Duodenal mucosa (tissue), 2 donors: ENCODE results near the gene KIF3C.
"Not testable (repeated sequence)": the region's sequence is repeated elsewhere in the genome, so short reads cannot be mapped to it uniquely, and the experiment has no call there.

Experiments
- H3K27ac ChIP-seq: one replicate; pipeline ENCODE4 v1.7.0; 2013; ENCODE audit warnings: low read depth, low read length
- H3K27me3 ChIP-seq, 2 donors: one replicate each; pipeline ENCODE4 v1.7.0; 2013; ENCODE audit warnings: low read length in 2 of 2, control low read depth in 1 of 2; ENCODE audit not compliant: insufficient read depth in 2 of 2, control insufficient read depth in 1 of 2
- H3K36me3 ChIP-seq, 2 donors: one replicate each; pipeline ENCODE4 v1.7.0; 2013; ENCODE audit warnings: low read length in 2 of 2, control low read depth in 1 of 2; ENCODE audit not compliant: insufficient read depth in 2 of 2, control insufficient read depth in 1 of 2
- H3K4me1 ChIP-seq, 2 donors: one replicate each; pipeline ENCODE4 v1.7.0; 2013; ENCODE audit warnings: low read length in 2 of 2, control low read depth in 1 of 2; ENCODE audit not compliant: insufficient read depth in 2 of 2, control insufficient read depth in 1 of 2
- H3K4me3 ChIP-seq, 2 donors: one replicate each; pipeline ENCODE4 v1.7.0; 2013; ENCODE audit warnings: low read length in 2 of 2, low read depth in 1 of 2
- H3K9ac ChIP-seq, 2 donors: one replicate each; pipeline ENCODE4 v1.7.0; 2013; ENCODE audit warnings: low read length in 2 of 2, low read depth in 1 of 2
- H3K9me3 ChIP-seq, 2 donors: one replicate each; pipeline ENCODE4 v1.7.0; 2013; ENCODE audit warnings: low read length in 2 of 2, control low read depth in 1 of 2; ENCODE audit not compliant: control insufficient read depth in 1 of 2

KIF3C gene

DNA sequence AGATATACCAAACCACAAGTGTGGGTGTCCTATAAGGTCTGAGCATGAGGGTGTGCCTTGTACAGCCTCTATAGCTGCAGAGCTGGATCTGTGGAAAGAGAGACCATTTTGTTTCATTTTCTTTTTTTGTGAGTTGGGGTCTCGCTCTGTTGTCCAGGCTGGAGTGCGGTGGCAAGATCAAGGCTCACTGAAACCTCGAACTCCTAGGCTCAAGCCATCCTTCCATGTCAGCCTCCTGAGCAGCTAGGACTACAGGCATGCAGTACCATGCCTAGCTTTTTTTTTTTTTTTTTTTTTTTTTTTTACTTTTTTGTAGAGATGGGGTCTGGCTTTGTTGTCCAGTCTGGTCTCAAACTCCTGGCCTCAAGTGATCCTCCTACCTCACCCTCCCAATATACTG, 10.7 kb downstream of the KIF3C start:
- no peaks in the 10 kb centered on the region for H3K36me3 ChIP-seq
- no peak overlapping the region for H3K27ac ChIP-seq
- H3K9me3 ChIP-seq = no peaks in the 10 kb centered on the region
- no peak overlapping the region for H3K4me3 ChIP-seq
- no peaks in the 10 kb centered on the region for H3K4me1 ChIP-seq
- H3K9ac ChIP-seq = no peak overlapping the region
- no peaks in the 10 kb centered on the region for H3K27me3 ChIP-seq

DNA sequence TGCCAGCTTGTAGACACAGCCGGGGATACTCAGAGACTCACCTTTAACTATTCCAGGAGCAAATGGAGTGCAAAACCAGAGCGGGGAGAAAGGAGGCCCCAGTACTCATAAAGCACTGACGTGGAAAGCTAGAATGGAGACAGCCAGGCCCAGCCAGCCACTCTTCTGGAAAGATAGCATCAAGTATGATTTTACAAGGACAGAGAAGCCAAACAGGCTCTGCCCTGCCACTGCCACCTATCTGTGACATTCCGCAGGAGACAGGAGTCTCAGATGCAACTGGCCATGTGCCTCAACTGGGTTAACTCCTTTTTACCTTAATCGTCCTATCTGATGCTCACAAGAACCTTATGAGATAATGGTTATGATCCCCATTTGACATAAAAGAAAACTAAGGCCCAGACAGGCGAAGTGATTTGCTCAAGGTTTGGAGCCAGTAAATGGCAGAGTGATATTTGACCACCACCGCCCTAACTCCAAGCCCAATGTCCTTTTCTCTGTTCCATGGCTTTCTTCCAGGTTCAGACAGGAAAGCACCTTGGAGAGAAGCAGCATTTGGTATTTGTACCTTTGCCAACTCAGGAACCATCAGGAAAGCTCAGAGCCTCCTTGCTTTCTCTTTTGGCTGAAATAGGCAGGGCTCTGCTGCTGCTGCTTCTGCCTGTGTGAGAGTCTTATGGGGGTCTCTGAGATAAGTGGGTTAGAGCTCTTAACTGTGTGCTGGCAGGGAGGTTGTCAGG, 15.6 kb downstream of the KIF3C start:
- Histone ChIP-seq H3K36me3 (no peaks in the 10 kb centered on the region), H3K9me3 (no peaks in the 10 kb centered on the region), H3K4me1 (no peaks in the 10 kb centered on the region), H3K27me3 (no peaks in the 10 kb centered on the region), H3K4me3 (no peak overlapping the region), H3K27ac (no peak overlapping the region), H3K9ac (no peak overlapping the region)

- Histone ChIP-seq H3K9ac (no peak overlapping the region), H3K27ac (no peak overlapping the region), H3K4me1 (peaks cover 0 to 4% of the 10 kb centered on the region in 2 donors), H3K4me3 (no peak overlapping the region), H3K36me3 (no peaks in the 10 kb centered on the region), H3K9me3 (no peaks in the 10 kb centered on the region), H3K27me3 (no peaks in the 10 kb centered on the region)
Measured at GRCh38 chr2:25964891-25965290, 17.4 kb downstream of the KIF3C start.

GRCh38 chr2:25960920-25961319, 21.4 kb downstream of the KIF3C start:
- no peak overlapping the region for H3K9ac ChIP-seq
- H3K4me3 ChIP-seq = no peak overlapping the region
- peaks cover 0 to 4% of the 10 kb centered on the region in 2 donors for H3K4me1 ChIP-seq
- H3K9me3 ChIP-seq = no peaks in the 10 kb centered on the region
- H3K36me3 ChIP-seq = no peaks in the 10 kb centered on the region
- no peaks in the 10 kb centered on the region for H3K27me3 ChIP-seq
- H3K27ac ChIP-seq = no peak overlapping the region

- H3K4me3 ChIP-seq = no peak overlapping the region
- H3K4me1 ChIP-seq = peaks cover 0 to 4% of the 10 kb centered on the region in 2 donors
- H3K27me3 ChIP-seq = no peaks in the 10 kb centered on the region
- H3K27ac ChIP-seq = no peak overlapping the region
- H3K9ac ChIP-seq = no peak overlapping the region
- no peaks in the 10 kb centered on the region for H3K9me3 ChIP-seq
- no peaks in the 10 kb centered on the region for H3K36me3 ChIP-seq
Measured at GRCh38 chr2:25960396-25960795, 21.9 kb downstream of the KIF3C start.

DNA sequence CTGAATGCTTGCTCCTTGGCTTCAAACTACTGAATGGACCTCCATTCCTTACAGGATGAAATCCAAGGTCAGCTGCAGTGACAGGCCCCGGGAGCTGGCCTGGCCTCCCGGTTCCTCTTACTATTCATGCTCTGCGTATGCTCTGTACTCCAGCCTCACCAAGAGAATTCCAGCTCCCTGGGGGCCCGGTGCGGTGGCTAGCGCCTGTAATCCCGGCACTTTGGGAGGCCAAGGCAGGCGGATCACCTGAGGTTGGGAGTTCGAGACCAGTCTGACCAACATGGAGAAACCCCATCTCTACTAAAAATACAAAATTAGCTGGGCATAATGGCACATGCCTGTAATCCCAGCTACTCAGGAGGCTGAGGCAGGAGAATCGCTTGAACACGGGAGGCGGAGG, 23.7 kb downstream of the KIF3C start:
- H3K9me3 ChIP-seq, H3K36me3 ChIP-seq, H3K9ac ChIP-seq, H3K4me3 ChIP-seq, H3K27ac ChIP-seq, H3K4me1 ChIP-seq, H3K27me3 ChIP-seq: not testable (repeated sequence)

- H3K4me3 ChIP-seq = no peak overlapping the region
- H3K4me1 ChIP-seq = peaks cover 0 to 4% of the 10 kb centered on the region in 2 donors
- no peaks in the 10 kb centered on the region for H3K36me3 ChIP-seq
- H3K27ac ChIP-seq = no peak overlapping the region
- H3K27me3 ChIP-seq = no peaks in the 10 kb centered on the region
- H3K9ac ChIP-seq = no peak overlapping the region
- no peaks in the 10 kb centered on the region for H3K9me3 ChIP-seq
Measured at GRCh38 chr2:25957743-25958142, 24.6 kb downstream of the KIF3C start.

GRCh38 chr2:25955869-25956535, 26.3 kb downstream of the KIF3C start:
- Histone ChIP-seq H3K27ac (no peak overlapping the region), H3K9me3 (no peaks in the 10 kb centered on the region), H3K4me1 (no peaks in the 10 kb centered on the region), H3K4me3 (no peak overlapping the region), H3K27me3 (no peaks in the 10 kb centered on the region), H3K36me3 (no peaks in the 10 kb centered on the region), H3K9ac (no peak overlapping the region)

- Histone ChIP-seq H3K9ac (no peak overlapping the region), H3K27me3 (no peaks in the 10 kb centered on the region), H3K27ac (no peak overlapping the region), H3K36me3 (no peaks in the 10 kb centered on the region), H3K9me3 (no peaks in the 10 kb centered on the region), H3K4me1 (no peaks in the 10 kb centered on the region), H3K4me3 (no peak overlapping the region)
Measured at GRCh38 chr2:25955036-25955435, 27.3 kb downstream of the KIF3C start.

GRCh38 chr2:25954199-25954752, 28.0 kb downstream of the KIF3C start:
- H3K9ac ChIP-seq = no peak overlapping the region
- H3K9me3 ChIP-seq = no peaks in the 10 kb centered on the region
- no peak overlapping the region for H3K27ac ChIP-seq
- no peaks in the 10 kb centered on the region for H3K4me1 ChIP-seq
- no peak overlapping the region for H3K4me3 ChIP-seq
- H3K36me3 ChIP-seq = no peaks in the 10 kb centered on the region
- H3K27me3 ChIP-seq = no peaks in the 10 kb centered on the region
